Left cardiac atrium (tissue), 4 donors: ENCODE measurements around the gene MRPS10. TPM values are rescaled to one million over a fixed set of nuclear protein-coding genes. Genes with fewer than 3 reads are reported as not detected.
"Not testable (repeated sequence)": the region's sequence is repeated elsewhere in the genome, so short reads cannot be mapped to it uniquely, and the experiment has no call there.

Experiments
- ATAC-seq, 2 donors: fragments of 200-7000 bp; cut with Tn5 transposase; one replicate each; pipeline ENCODE4 v1.9.1; 2020; ENCODE audit warnings: mild to moderate bottlenecking in 2 of 2, moderate library complexity in 2 of 2
- DNase-seq: peaks from one replicate; pipeline ENCODE4 v3.0.0-alpha.2; 2020
- intact Hi-C, 2 donors: fragments of 100-400 bp; cut with DNase I; formaldehyde crosslinking; loops; one replicate each; pipeline versions ENCODE4 v1.14.1 to v1.15.1; 2022 to 2023
- total RNA-seq, 2 donors: library from RNA; stranded (reverse); fragmentation: NEBNext Ultra II Directional; extraction: Animal tissue kit (Norgen Biotek cat#: 25700); gene quantifications; one replicate each; pipeline ENCODE4 v1.2.1, GENCODE V29; 2021
- donor health status: DM: no; HTN: yes; CAD: no.
- donor health status: DM: no; HTN: yes; CAD: no; lungs with severe emphysema.
- donor health status: DM: yes; HTN: yes; CAD: no.
- donor health status: Dilated cardiomyopathy.

MRPS10 gene
- total RNA-seq, 2 donors from 2014 or later, result 39.2 to 44.2 TPM

DNA sequence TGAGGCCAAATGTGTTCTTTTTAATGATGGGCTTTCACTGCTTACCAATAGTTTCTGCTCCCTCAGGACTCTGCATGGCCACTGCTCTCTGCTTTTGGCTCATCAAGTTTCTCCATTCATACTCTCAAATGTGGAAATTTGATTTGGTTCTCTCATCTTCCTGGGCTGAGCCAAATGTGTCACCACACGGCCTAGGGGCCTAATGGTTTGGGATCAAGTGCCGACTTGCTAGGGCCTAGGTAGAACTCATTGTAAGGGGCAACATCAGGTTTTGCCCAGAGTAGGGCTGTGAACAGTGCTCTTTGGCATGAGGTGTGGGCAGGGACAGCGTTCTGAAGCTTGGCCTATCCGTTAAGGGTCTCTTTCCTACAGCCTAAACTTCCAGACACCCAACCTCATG lies 3.9 kb upstream of the MRPS10 start:
- DNase-seq (no peak), ATAC-seq (no peak)
- intact Hi-C loops, result no loop called here

DNA sequence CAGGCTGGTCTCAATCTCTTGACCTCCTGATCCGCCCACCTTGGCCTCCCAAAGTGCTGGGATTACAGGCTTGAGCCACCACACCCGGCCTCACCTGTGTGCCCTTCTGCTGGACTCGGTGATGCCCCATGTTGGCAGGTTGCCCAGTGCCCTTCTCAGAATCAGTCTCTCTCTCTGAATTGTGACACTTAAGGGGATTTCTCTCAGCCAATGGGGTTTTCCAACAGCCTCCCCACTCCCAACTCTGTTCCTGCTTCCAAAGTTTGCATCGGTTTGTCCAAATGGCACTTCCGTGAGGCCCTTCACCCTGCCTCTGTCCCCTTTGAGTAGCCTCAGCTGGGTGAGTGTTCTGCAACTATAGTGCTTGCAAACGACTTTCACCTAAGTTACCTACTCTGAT lies 3.1 kb upstream of the MRPS10 start:
- no peak for ATAC-seq
- intact Hi-C loops, result no loop called here

DNA sequence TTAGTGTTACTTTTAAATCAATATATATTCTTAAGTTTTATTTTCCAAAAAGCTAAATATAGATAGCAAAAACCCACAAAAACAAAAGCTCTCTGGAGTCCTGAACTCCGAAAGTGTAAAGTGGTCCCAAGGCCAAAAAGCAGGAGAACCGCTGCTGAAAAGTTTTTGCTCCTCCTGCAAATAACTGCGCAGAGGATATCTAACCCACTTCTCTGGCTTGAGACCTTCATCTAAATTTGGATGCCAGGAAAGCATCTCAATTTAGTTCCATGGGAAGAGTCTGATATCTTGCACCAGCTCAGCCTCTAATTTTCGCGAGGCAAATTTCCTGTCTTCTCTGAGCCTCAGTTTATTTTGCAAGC lies 523 bp downstream of the MRPS10 start:
- DNase-seq (no peak), ATAC-seq (peak in 1 of 2 donors; percentile 11)
- intact Hi-C loops, result loop anchor here in 1 of 2 donors (10.0 kb wide), 1 partner anchor 432 kb away; the partner anchor contains the start of genes PRICKLE4 and TOMM6

More for the DNA sequence above, 3.1 kb upstream of the MRPS10 start:
- no peak for DNase-seq

DNA sequence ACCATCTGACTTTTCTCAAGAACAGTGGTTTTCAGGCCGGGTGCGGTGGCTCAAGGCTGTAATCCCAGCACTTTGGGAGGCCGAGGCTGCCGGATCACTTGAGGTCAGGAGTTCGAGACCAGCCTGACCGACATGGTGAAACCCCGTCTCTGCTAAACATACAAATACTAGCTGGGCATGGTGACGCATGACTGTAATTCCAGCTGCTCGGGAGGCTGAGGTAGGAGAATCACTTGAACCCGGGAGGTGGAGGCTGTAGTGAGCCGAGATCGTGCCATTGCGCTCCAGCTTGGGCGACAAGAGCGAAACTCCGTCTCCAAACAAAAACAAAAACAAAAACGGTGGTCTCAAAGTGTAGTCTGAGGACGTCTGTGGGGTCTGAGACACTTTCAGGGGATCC lies 1.2 kb downstream of the MRPS10 start:
- intact Hi-C loops, result loop anchor here in 1 of 2 donors (10.0 kb wide), 1 partner anchor 432 kb away; the partner anchor contains the start of genes PRICKLE4 and TOMM6
- not testable (repeated sequence) for ATAC-seq, DNase-seq

DNA sequence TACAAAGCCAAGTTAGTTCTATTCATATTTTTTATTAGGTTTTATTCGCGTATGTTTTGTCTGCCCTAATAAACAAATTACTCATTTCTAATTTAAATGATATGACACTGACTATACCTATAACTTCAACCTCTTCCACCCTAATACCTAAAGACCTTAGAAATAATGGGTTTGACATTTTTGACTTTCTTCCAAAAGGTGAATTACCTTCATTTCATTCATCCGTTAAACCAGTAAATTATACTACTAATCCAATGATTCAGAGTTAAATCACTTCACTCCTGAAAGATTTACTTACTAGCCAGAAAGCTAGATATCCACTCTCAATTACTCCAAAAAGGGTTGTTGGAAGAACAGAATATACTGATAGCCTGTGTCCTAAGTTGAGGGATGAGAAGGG lies 5.2 kb downstream of the MRPS10 start:
- DNase-seq, result no peak
- intact Hi-C loops, result loop anchor here in 1 of 2 donors (10.0 kb wide), 1 partner anchor 428 kb away; the partner anchor contains the start of genes PRICKLE4 and TOMM6

DNA sequence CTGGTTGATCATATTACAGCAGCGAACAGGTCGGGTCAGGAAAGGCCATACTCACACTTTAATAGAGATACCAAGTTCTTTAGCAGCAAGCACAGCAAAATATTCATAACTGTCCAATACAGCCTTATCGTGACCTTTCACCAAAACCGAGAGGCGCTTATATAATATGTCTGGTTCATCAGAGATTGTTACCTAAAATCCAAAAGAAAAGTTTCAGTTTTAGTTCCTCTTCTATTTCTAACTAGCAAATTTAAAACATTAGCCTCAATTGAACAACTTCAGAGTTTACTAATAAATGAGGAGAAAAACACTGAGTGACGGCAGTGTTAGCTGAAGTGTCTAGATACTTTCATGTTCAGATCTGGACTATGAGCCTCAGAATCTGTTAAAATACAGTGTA lies 5.9 kb downstream of the MRPS10 start:
- ATAC-seq (no peak), DNase-seq (no peak)
- intact Hi-C loops, result loop anchor here in 1 of 2 donors (10.0 kb wide), 1 partner anchor 427 kb away; the partner anchor contains the start of genes PRICKLE4 and TOMM6

More for the DNA sequence above, 5.2 kb downstream of the MRPS10 start:
- no peak for ATAC-seq

DNA sequence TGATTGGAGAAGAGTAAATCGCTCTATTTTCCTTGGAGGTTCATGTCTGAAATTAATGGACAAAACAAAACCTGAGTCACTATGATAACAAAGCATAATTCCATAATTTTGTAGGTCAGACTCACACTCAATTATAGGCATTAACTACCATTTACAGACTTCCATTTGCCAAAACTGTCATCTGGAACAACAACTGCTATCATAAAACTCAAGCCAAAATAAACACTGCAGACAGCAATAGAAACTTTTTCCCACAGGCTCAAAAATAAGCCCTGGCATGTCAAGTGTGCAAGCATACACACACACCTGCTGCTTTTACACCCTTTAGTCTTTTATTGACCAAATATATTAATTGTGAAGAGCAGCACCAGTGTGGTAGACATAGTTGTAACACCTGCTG lies 7.1 kb downstream of the MRPS10 start:
- intact Hi-C loops, result loop anchor here in 1 of 2 donors (10.0 kb wide), 1 partner anchor 426 kb away; the partner anchor contains the start of genes PRICKLE4 and TOMM6
- ATAC-seq (peak in 1 of 2 donors; percentile 59), DNase-seq (no peak)

DNA sequence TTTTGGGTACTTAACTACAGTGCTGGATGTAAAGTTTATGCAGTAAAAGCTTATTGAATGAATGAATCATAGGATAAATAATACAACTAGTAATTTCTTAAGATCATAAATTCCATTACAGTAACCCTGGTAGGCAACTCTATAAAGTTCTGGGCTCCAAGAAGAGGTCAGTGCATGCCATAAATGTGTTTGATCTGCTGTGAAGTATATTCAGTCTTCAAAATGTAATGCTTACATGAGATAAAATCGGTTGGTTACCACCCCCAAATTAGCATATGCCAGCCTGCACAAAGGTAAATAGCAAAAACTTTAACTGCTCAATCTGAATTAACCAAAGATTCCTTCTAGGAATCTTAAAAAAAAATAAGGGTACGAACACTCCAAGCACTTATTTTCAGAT lies 10.1 kb downstream of the MRPS10 start:
- intact Hi-C loops, DNase-seq, ATAC-seq: not testable (repeated sequence)

DNA sequence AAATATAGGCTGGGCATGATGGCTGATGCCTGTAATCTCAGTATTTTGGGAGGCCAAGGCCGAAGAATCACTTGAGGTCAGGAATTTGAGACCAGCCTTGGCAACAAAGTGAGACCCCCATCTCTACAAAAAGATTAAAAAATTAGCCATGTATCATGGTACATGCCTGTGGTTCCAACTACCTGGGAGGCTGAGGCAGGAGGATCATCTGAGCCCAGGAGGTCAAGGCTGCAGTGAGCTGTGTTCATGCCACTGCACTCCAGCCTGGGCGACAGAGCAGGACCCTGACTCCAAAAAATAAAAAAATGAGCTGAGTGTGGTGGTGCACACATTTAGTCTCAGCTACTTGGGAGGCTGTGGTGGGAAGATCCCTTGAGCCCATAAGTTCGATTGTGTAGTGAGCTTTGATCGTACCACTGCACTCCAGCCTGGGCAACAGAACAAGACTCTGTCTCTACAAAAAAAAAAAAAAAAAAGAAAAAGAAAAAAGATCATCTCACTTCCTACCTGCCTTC lies 12.8 kb downstream of the MRPS10 start:
- intact Hi-C loops, result no loop called here
- DNase-seq (no peak), ATAC-seq (no peak)

DNA sequence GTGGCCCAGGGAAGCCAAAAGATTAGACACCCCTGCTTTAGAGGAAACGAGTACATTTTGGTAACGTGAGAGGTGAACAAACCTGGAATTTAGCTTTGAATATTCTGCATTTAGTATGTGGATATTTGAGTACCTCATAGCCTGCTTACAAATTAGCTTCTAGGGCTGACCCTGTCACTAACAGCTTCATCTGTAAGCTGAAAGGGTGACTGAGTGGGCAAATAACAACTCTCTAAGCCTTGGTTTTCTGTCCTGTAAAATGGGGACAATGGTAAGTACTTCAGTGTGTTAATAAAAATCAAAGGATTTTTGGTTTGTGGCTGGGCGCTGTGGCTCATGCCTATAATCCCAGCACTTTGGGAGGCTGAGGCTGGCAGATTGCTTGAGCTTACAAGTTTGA lies 14.5 kb downstream of the MRPS10 start:
- intact Hi-C loops, result no loop called here
- DNase-seq (no peak), ATAC-seq (no peak)

DNA sequence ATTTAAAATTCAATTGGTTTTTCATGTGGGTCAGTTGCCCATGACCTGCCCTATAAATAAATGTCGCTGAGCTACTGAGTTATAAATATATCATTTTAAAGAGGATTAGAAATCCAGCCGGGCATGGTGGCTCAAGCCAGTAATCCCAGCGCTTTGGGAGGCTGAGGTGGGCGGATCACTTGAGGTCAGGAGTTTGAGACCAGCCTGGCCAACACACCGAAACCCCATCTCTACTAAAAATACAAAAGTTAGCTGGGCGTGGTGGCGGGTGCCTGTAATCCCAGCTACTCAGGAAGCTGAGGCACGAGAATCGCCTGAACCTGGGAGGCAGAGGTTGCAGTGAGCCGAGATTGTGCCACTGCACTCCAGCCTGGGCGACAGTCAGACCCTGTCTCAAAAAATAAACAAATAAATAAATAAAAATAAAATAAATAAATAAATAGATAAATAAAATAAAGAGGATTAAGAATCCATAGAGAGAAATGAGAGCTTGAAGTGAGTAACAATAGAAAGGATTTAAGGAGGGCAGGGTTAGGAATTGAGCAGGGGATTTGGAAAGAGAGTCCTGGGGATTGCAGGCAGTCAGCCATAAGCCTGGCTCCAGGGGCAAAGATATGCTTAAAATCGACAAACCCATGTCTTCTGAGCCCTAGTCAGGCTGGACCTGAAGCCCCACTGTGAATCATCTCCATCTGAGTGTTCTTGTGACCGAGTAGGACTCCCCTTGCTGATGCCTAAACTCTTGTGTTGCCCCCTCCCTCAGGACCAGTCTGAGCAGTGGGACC lies 15.3 kb downstream of the MRPS10 start:
- intact Hi-C loops, ATAC-seq, DNase-seq: not testable (repeated sequence)

DNA sequence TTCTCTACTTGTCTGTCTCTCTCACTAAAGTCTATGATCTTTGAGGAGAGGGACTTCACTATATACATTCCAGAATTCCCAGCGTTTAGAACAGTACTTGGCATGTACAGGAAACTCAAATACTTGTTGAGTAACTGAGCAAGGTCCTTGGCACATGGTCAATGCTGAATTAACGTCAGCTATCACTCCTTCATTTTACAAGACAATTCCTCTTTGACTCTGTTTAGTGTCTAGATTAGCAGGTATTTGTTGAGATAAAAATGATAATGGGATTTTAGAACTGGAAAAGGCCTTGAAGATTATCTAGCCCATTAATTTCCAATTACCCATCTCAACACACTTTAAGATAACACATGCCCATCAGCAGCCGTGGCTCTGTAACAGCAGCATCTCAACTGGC lies 16.3 kb downstream of the MRPS10 start:
- no peak for DNase-seq
- intact Hi-C loops, result no loop called here
- ATAC-seq, result no peak

DNA sequence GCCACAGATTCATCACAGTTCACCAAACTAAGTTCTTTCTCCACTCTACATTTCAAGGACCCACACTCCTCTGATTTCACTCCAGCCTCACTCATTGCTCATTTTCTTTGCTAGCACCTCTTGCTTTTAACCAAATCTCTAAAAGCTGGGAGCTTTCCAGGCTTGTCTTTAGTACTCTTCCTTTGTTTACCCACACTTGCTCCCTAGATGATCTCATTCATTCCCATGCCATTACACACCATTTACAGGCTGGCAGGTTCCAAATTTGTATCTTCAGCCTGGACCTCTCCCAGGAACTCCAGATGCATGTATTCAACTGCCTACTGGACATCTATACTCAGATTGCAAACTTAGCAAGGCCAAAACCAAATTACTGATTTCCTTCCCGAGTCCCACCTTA lies 17.6 kb downstream of the MRPS10 start:
- intact Hi-C loops, result no loop called here
- DNase-seq (no peak), ATAC-seq (peak; percentile 34 to 86)

DNA sequence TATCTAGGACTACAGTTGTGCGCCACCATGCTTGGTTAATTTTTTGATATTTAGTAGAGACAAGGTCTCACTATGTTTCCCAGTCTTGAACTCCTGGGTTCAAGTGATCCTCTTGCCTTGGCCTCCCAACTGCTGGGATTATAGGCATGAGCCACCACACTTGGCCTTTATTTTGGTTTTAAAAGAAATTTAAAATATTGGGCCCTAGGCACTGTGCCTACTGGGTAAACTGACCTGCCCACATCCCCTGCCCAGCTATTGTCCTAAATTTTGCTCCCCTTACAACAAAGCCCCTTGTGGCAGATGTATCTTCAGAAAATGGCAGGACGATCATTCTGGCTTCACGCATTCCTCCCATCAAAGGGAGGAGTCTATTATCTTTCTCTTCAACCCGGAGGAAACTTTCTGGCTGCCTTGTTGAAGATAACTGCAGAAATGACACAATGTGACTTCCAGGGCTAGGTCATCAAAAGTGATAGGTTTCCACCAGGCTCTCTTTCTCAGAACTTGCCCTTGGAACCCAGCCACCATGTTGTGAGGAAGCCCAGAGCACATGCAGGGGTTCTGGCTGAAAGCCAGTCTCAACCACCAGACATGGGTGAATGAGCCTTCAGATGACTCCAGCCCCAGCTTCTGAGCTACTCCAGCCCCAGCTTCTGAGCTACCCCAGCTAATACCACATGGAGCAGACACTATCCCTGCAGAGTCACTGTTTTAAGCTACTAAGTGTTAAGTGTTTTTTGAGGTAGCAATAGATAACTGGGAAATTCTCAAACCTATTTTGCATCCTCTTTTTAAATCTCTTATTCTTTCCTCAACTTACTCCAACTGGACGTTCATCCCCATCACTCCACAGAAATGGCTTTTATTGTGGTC lies 18.3 kb downstream of the MRPS10 start:
- ATAC-seq (peak in 1 of 2 donors; percentile 5), DNase-seq (no peak)
- intact Hi-C loops, result no loop called here

DNA sequence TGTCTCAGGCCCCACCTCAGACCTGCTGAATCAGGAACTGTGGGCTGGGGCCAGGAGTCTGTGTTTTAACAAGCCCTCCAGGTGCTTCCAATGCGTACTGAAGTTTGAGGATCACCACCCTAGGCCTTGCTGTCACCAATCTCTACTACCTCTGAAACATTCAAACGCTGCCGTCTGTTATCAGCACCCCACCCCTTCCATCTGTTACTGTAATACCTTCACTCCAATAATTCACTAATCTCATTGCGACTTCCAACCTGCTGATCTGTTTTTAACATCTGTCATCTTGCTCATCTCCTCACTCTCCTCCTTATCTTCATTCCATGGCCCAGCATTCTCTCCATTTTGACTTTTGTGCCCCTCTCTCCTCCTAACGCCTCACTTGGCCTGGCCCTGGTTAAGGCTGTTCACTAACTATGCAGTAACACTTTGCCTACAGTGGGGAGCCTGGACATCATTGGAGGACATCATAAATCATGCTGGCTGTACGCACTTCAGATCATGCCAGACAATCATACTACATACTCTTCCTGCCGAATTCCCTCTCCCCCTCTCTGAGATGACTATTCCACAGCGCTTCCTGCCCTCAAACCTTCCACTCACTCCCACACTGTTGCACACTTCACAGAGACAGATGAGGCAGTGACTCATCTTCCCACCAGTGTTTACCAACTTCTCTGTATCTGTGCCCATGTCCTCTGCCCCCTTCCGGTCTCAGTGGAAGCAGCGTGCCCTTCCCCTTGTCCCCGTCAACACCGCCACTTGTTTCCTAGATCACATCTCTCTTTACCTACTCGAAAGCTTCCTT lies 19.9 kb downstream of the MRPS10 start:
- intact Hi-C loops, result no loop called here
- peak; percentile 27 to 82 for ATAC-seq
- no peak for DNase-seq

DNA sequence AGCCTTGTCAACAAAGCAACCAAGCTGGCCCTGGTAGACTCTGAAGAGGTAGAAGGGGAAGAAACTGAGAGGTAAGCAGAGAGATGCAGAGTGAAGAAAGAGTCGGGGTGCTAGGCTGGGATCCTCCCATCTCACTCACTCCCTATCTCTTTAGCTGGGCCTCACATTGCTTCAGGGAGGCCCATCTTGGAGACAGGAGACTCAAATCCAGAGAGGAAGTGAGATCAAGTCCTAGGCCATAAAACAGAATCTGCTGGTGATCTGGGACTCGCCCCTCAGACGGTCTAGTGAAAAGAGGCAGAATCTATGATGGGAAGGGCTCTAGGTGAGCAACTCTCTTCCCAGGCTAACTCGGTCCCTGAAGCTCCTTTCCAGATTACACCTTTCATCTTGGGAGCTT lies 22.2 kb downstream of the MRPS10 start:
- ATAC-seq (no peak), DNase-seq (no peak)
- intact Hi-C loops, result no loop called here

DNA sequence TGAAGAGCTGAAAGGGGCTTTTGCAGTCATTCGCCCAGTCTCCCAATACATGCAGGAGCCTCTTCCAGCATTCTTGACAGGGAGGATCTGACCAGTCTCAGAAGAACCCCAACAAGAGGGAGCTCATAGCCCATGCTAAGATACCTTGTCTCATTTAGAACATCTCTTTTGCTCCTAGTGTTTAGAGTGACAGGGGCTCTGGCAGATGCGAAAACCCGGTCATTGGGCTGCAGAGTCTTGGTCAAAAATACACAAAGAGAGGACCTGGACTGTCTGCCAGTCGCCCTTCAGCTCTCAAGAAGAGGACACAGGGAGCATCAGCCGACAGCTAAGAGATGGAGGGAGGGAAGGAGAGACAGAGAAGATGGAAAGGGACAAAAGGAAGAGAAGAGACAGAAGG lies 23.6 kb downstream of the MRPS10 start:
- intact Hi-C loops, result no loop called here
- ATAC-seq (no peak), DNase-seq (no peak)

DNA sequence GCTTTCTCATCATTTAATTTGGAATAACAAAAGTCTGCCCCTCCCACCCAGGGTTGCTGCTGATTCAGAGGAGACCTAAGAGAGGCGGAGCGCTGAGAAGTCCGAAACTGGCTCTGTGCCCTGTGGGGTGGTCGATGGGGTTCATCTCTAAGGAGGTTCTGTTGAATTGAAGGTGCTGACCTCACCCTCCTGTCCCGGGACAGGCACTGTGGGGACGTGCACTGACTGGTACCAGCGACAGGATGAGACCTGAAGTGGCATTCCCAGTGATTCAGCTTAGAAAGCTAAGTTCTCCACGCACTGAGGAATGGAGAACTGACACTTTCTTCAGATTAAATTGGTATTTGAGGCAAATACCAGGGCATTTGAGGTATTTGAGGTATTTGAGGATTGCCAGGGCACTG lies 24.2 kb downstream of the MRPS10 start:
- no peak for DNase-seq
- ATAC-seq, result peak in 1 of 2 donors; percentile 27
- intact Hi-C loops, result no loop called here

DNA sequence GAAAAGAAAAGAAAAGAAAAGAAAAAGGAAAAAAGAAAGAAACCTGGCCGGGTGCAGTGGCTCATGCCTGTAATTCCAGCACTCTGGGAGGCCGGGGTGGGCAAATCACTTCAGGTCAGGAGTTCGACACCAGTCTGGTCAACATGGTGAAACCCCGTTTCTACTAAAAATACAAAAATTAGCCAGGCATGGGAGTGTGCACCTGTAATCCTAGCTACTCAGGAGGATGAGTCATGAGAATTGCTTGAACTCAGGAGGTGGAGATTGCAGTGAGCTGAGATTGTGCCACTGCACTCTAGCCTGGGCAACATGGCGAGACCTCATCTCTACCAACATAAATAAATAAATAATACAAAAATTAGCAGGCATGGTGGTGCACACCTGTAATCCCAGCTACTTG lies 25.3 kb downstream of the MRPS10 start:
- intact Hi-C loops, DNase-seq: not testable (repeated sequence)
- peak in 1 of 2 donors; percentile 27 for ATAC-seq
